HG02884 (cell line): Measurements from ENCODE around the gene FTO.
"Not testable (repeated sequence)": the region's sequence is repeated elsewhere in the genome, so short reads cannot be mapped to it uniquely, and the experiment has no call there.

Experiments used
- ATAC-seq: cut with Tn5 transposase; IDR thresholded peaks from one replicate; pipeline ENCODE4 v1.9.1; 2021; ENCODE audit warnings: mild to moderate bottlenecking, moderate library complexity; ENCODE audit not compliant: unreplicated experiment

FTO gene

GRCh38 chr16:53703590-53704444 is at the start of gene FTO, which contains the start of gene RPGRIP1L:
Gene FTO, plus strand, starts transcription at chr16:53704156.
Gene RPGRIP1L, minus strand, starts transcription at chr16:53703859. Its CDS starts 3,136 bp downstream, at chr16:53700723.
- peak; percentile 98 for ATAC-seq

GRCh38 chr16:53654946-53655345 is 49.0 kb upstream of the FTO start:
- no peak for ATAC-seq

GRCh38 chr16:53662072-53662471 is 41.9 kb upstream of the FTO start:
- ATAC-seq: no peak

- ATAC-seq: peak; percentile 73
Measured at GRCh38 chr16:53664724-53665345, 39.1 kb upstream of the FTO start.

GRCh38 chr16:53666786-53667415 is 37.1 kb upstream of the FTO start:
- no peak for ATAC-seq

- no peak for ATAC-seq
Measured at GRCh38 chr16:53668869-53669268, 35.1 kb upstream of the FTO start.

- ATAC-seq: no peak
Measured at GRCh38 chr16:53672461-53672860, 31.5 kb upstream of the FTO start.

GRCh38 chr16:53673189-53673588 is 30.8 kb upstream of the FTO start:
- no peak for ATAC-seq

- no peak for ATAC-seq
Measured at GRCh38 chr16:53678155-53678554, 25.8 kb upstream of the FTO start.

GRCh38 chr16:53678756-53679343 is 25.1 kb upstream of the FTO start:
- ATAC-seq: no peak

- ATAC-seq: no peak
Measured at GRCh38 chr16:53680756-53681155, 23.2 kb upstream of the FTO start.

- no peak for ATAC-seq
Measured at GRCh38 chr16:53681354-53681753, 22.6 kb upstream of the FTO start.

GRCh38 chr16:53685334-53685733 is 18.6 kb upstream of the FTO start:
- ATAC-seq: not testable (repeated sequence)

- no peak for ATAC-seq
Measured at GRCh38 chr16:53686710-53687109, 17.2 kb upstream of the FTO start.

- ATAC-seq: no peak
Measured at GRCh38 chr16:53689636-53690035, 14.3 kb upstream of the FTO start.

- ATAC-seq: no peak
Measured at GRCh38 chr16:53690771-53691170, 13.2 kb upstream of the FTO start.

- ATAC-seq: no peak
Measured at GRCh38 chr16:53692146-53692545, 11.8 kb upstream of the FTO start.

- ATAC-seq: no peak
Measured at GRCh38 chr16:53693320-53693719, 10.6 kb upstream of the FTO start.

GRCh38 chr16:53695070-53695469 is 8.9 kb upstream of the FTO start:
- no peak for ATAC-seq

- ATAC-seq: not testable (repeated sequence)
Measured at GRCh38 chr16:53698271-53698670, 5.7 kb upstream of the FTO start.

GRCh38 chr16:53704445-53704813 is 473 bp downstream of the FTO start:
- no peak for ATAC-seq
